IMR-90 (cell line): ENCODE measurements around the gene MCTP1. TPM values are rescaled to one million over a fixed set of nuclear protein-coding genes. Genes with fewer than 3 reads are reported as not detected.

ENCODE experiments used
- ATAC-seq: fragments of 200-7000 bp; cut with Tn5 transposase; 2 replicates; pipeline ENCODE4 v1.9.1; 2020; ENCODE audit warnings: low read depth, mild to moderate bottlenecking, moderate library complexity
- BruUV-seq: library from RNA; stranded (reverse); fragments of 400-500 nt; replicated peaks from 2 replicates; lab custom pipeline; 2021; lab: Mats Ljungman, UMichigan
- CTCF ChIA-PET: fragments of 300-600 bp; formaldehyde crosslinking; extraction: SDS; loops from one replicate; lab custom pipeline; 2021; ENCODE audit warnings: antibody characterized with exemption; lab: Yijun Ruan, JAX
- POLR2A ChIA-PET: fragments of 300-600 bp; sonication (Branson Sonifier 250); formaldehyde crosslinking; loops from one replicate; lab custom pipeline; 2022; ENCODE audit warnings: antibody characterized with exemption; ENCODE audit not compliant: unreplicated experiment; lab: Charles Lee
- DNase-seq: peaks from one replicate; pipeline ENCODE4 v3.0.0; 2013
- H2AFZ ChIP-seq: replicated peaks from 2 replicates; pipeline ENCODE3; 2013; ENCODE audit warnings: low read length, mild to moderate bottlenecking; ENCODE audit not compliant: poor library complexity
- H2AK5ac ChIP-seq: 2 replicates; pipeline ENCODE4 v1.6.1; 2013; ENCODE audit warnings: low read depth, low read length, inconsistent platforms
- H2AK9ac ChIP-seq: replicated peaks from 2 replicates; pipeline ENCODE3; 2013; ENCODE audit warnings: mild to moderate bottlenecking, low read depth, low read length, moderate library complexity; ENCODE audit not compliant: poor library complexity
- H2BK120ac ChIP-seq: 2 replicates; pipeline ENCODE4 v1.6.1; 2013; ENCODE audit warnings: low read depth, low read length, inconsistent platforms
- H2BK15ac ChIP-seq: 3 replicates; pipeline ENCODE4 v1.6.1; 2013; ENCODE audit warnings: low read depth, low read length, inconsistent platforms
- H2BK20ac ChIP-seq: 2 replicates; pipeline ENCODE4 v1.6.1; 2013; ENCODE audit warnings: low read depth, mild to moderate bottlenecking, inconsistent platforms, low read length, moderate library complexity
- H2BK5ac ChIP-seq: 2 replicates; pipeline ENCODE4 v1.6.1; 2013; ENCODE audit warnings: mild to moderate bottlenecking, low read depth, low read length, inconsistent platforms; ENCODE audit not compliant: poor library complexity, severe bottlenecking
- H3K14ac ChIP-seq: replicated peaks from 2 replicates; pipeline ENCODE4 v1.6.1; 2013; ENCODE audit warnings: low read depth, low read length, inconsistent platforms
- H3K18ac ChIP-seq: 2 replicates; pipeline ENCODE4 v1.6.1; 2013; ENCODE audit warnings: low read depth, low read length, control low read depth
- H3K23ac ChIP-seq: 2 replicates; pipeline ENCODE4 v1.6.1; 2013; ENCODE audit warnings: low read depth, low read length, inconsistent platforms
- H3K27ac ChIP-seq: 2 replicates; pipeline ENCODE4 v1.5.1; 2013; ENCODE audit warnings: mild to moderate bottlenecking, control low read depth, low read length; ENCODE audit not compliant: insufficient read depth
- H3K27me3 ChIP-seq: 2 replicates; pipeline ENCODE4 v1.6.1; 2013; ENCODE audit warnings: low read length; ENCODE audit not compliant: control insufficient read depth, insufficient read depth
- H3K36me3 ChIP-seq: 2 replicates; pipeline ENCODE4 v1.6.1; 2013; ENCODE audit warnings: low read length, mixed read lengths; ENCODE audit not compliant: control insufficient read depth, insufficient read depth
- H3K4ac ChIP-seq: 2 replicates; pipeline ENCODE4 v1.6.1; 2013; ENCODE audit warnings: low read depth, low read length, inconsistent platforms
- H3K4me1 ChIP-seq: 2 replicates; pipeline ENCODE4 v1.6.1; 2013; ENCODE audit warnings: low read length, mixed read lengths; ENCODE audit not compliant: control insufficient read depth, insufficient read depth
- H3K4me2 ChIP-seq: 2 replicates; pipeline ENCODE4 v1.6.1; 2013; ENCODE audit warnings: low read depth, mild to moderate bottlenecking, control low read depth, low read length, moderate library complexity
- H3K4me3 ChIP-seq: 2 replicates; pipeline ENCODE4 v1.5.1; 2013; ENCODE audit warnings: low read depth, mild to moderate bottlenecking, control low read depth, low read length, moderate library complexity; ENCODE audit not compliant: insufficient read depth
- H3K56ac ChIP-seq: 2 replicates; pipeline ENCODE4 v1.6.1; 2013; ENCODE audit warnings: low read length, inconsistent platforms; ENCODE audit not compliant: insufficient read depth; ENCODE audit errors: extremely low read depth
- H3K79me1 ChIP-seq, 2 experiments: 2 replicates each; pipeline ENCODE4 v1.6.1; 2013; ENCODE audit warnings: low read length in 2 of 2, inconsistent platforms in 1 of 2, low read depth in 1 of 2
- H3K9ac ChIP-seq: 2 replicates; pipeline ENCODE4 v1.6.1; 2013; ENCODE audit warnings: low read depth, low read length, control low read depth
- H3K9me1 ChIP-seq: 2 replicates; pipeline ENCODE4 v1.6.1; 2013; ENCODE audit warnings: low read length, inconsistent platforms; ENCODE audit not compliant: insufficient read depth
- H3K9me3 ChIP-seq: 2 replicates; pipeline ENCODE4 v1.6.1; 2013; ENCODE audit warnings: low read length; ENCODE audit not compliant: control insufficient read depth, insufficient read depth
- H4K20me1 ChIP-seq: 2 replicates; pipeline ENCODE4 v1.6.1; 2013; ENCODE audit warnings: low read length, inconsistent platforms; ENCODE audit not compliant: insufficient read depth
- H4K5ac ChIP-seq: 2 replicates; pipeline ENCODE4 v1.6.1; 2013; ENCODE audit warnings: mild to moderate bottlenecking, low read depth, low read length, control low read depth
- H4K8ac ChIP-seq, 2 experiments: 2 replicates each; pipeline ENCODE4 v1.6.1; 2013; ENCODE audit warnings: low read depth in 2 of 2, low read length in 2 of 2, control low read depth in 1 of 2, inconsistent platforms in 1 of 2
- H4K91ac ChIP-seq: 2 replicates; pipeline ENCODE4 v1.6.1; 2013; ENCODE audit warnings: low read depth, low read length, inconsistent platforms; ENCODE audit not compliant: insufficient read depth
- CEBPB ChIP-seq: IDR thresholded peaks from 2 replicates; pipeline ENCODE4 v1.6.1; 2012; ENCODE audit warnings: low read depth, low read length, improper control_type of control experiment
- FOS ChIP-seq: fragments of 150-350 bp; IDR thresholded peaks from 2 replicates; pipeline ENCODE4 v1.6.1; 2016; ENCODE audit warnings: low read depth, low read length
- MAFK ChIP-seq: IDR thresholded peaks from 2 replicates; pipeline ENCODE4 v1.6.1; 2012; ENCODE audit warnings: low read depth, low read length, improper control_type of control experiment
- MAZ ChIP-seq: IDR thresholded peaks from 2 replicates; pipeline ENCODE4 v1.6.1; 2012; ENCODE audit warnings: low read depth, mild to moderate bottlenecking, low read length, improper control_type of control experiment, moderate library complexity, borderline replicate concordance
- MXI1 ChIP-seq: IDR thresholded peaks from 2 replicates; pipeline ENCODE4 v1.6.1; 2012; ENCODE audit warnings: low read depth, mild to moderate bottlenecking, low read length, moderate library complexity, borderline replicate concordance
- NFE2L2 ChIP-seq: fragments of 150-350 bp; IDR thresholded peaks from 2 replicates; pipeline ENCODE4 v1.6.1; 2016; ENCODE audit warnings: low read depth, mild to moderate bottlenecking, low read length
- POLR2A ChIP-seq: IDR thresholded peaks from 2 replicates; pipeline ENCODE4 v1.6.1; 2012; ENCODE audit warnings: mild to moderate bottlenecking, low read depth, low read length
- RAD21 ChIP-seq: IDR thresholded peaks from 2 replicates; pipeline ENCODE4 v1.6.1; 2012; ENCODE audit warnings: low read length, improper control_type of control experiment
- RFX5 ChIP-seq: IDR thresholded peaks from 2 replicates; pipeline ENCODE4 v1.8.0; 2012; ENCODE audit warnings: low read depth, mild to moderate bottlenecking, low read length, moderate library complexity
- SMC3 ChIP-seq: fragments of 150-350 bp; IDR thresholded peaks from 2 replicates; pipeline ENCODE4 v1.6.1; 2016; ENCODE audit warnings: low read depth, mild to moderate bottlenecking, antibody characterized with exemption, low read length, moderate library complexity
- USF2 ChIP-seq: fragments of 150-350 bp; IDR thresholded peaks from 2 replicates; pipeline ENCODE4 v1.6.1; 2017; ENCODE audit warnings: mild to moderate bottlenecking, antibody characterized with exemption, low read length, low read depth
- WGBS, 2 experiments: methylation state at CpG; one replicate each; pipeline versions ENCODE4 v1.1.5 to v1.1.7; 2013; ENCODE audit warnings: missing lambda C conversion rate in 2 of 2; ENCODE audit not compliant: insufficient read length in 1 of 2; ENCODE audit errors: extremely low coverage in 2 of 2; 5-methylcytosine and 5-hydroxymethylcytosine counted together
- dilution Hi-C: fragments of 300-500 bp; cut with HindIII; formaldehyde crosslinking; loops from one replicate; pipeline ENCODE4 v1.14.3; 2018; ENCODE audit warnings: low sequenced_read_pairs; ENCODE audit not compliant: unreplicated experiment
- in situ Hi-C: fragments of 300-500 bp; cut with MboI; formaldehyde crosslinking; loops from 3 replicates; pipeline ENCODE4 v1.14.3; 2019; ENCODE audit warnings: low sequenced_read_pairs, inconsistent platforms, mixed read lengths
- intact Hi-C: fragments of 100-400 bp; cut with micrococcal nuclease; formaldehyde crosslinking; loops from 2 replicates; pipeline ENCODE4 v1.10.0; 2022
- polyA plus RNA-seq, 3 experiments: library from polyadenylated mRNA; depleted of rRNA; stranded (reverse); fragments of >200 nt; gene quantifications; 2 replicates each; pipeline ENCODE4 v1.2.3, GENCODE V29; 2012; ENCODE audit warnings: low replicate concordance in 1 of 3
- total RNA-seq: library from RNA; depleted of rRNA; stranded (reverse); fragments of >200 nt; gene quantifications from 2 replicates; pipeline ENCODE4 v1.2.3, GENCODE V29; 2012
- TF ChIP-seq, protein P1 (sequence below): conservative IDR thresholded peaks from 2 replicates; pipeline ENCODE4 v1.5.1; 2012; ENCODE audit warnings: mild to moderate bottlenecking, low read depth, low read length, improper control_type of control experiment
- TF ChIP-seq, protein P2 (sequence below): fragments of 150-350 bp; IDR thresholded peaks from 2 replicates; pipeline ENCODE4 v1.6.1; 2016; ENCODE audit warnings: low read depth, mild to moderate bottlenecking, low read length, moderate library complexity, borderline replicate concordance

Gene MCTP1
- total and polyA plus RNA-seq, 2 of the 4 experiments (the other 2 are of a cell fraction), result 0.21 TPM; not detected in 1

- BruUV-seq, result no TSS peak
- H2AK5ac ChIP-seq, result peak overlapping the region; percentile 7; the same call in 1 of the 2 replicates
- DNase-seq (no peak), ATAC-seq (no peak)
- peaks cover 7% of the 10 kb centered on the region for H3K9me1 ChIP-seq
- ChIA-PET POLR2A (no interaction called here), CTCF (interaction anchor here (0.6 kb wide), 1 partner anchor 344 kb away, joined by 8 read pairs; no protein-coding TSS in a partner anchor)
- no peak overlapping the region for H4K8ac ChIP-seq
- no peak overlapping the region for H3K27ac ChIP-seq
- no peak overlapping the region for H4K5ac ChIP-seq
- H3K4me2 ChIP-seq, result no peak overlapping the region
- peaks cover 6% of the 10 kb centered on the region; the same call in 1 of the 2 replicates for H3K4me1 ChIP-seq
- no peak overlapping the region for H3K23ac ChIP-seq
- H3K9ac ChIP-seq, result no peak overlapping the region
- peak overlapping the region; percentile 48 for H2AFZ ChIP-seq
- no peak overlapping the region for H2BK5ac ChIP-seq
- no peak overlapping the region; the same call in 1 of the 2 replicates for H3K4ac ChIP-seq
- H3K4me3 ChIP-seq, result no peak overlapping the region
- H2BK20ac ChIP-seq, result 0 out of 2 replicates have a peak overlapping the region, but pooled peaks have one; percentile 6
- H2BK120ac ChIP-seq, result no peak overlapping the region
- 80% methylated on average over 1 of the region's 7 CpGs; no CpG with 5 or more reads in 1 of the 2 experiments for WGBS, 2 experiments
- H3K36me3 ChIP-seq, result no peaks in the 10 kb centered on the region
- intact Hi-C loops, result no loop called here
- TF ChIP-seq, protein P1, sequence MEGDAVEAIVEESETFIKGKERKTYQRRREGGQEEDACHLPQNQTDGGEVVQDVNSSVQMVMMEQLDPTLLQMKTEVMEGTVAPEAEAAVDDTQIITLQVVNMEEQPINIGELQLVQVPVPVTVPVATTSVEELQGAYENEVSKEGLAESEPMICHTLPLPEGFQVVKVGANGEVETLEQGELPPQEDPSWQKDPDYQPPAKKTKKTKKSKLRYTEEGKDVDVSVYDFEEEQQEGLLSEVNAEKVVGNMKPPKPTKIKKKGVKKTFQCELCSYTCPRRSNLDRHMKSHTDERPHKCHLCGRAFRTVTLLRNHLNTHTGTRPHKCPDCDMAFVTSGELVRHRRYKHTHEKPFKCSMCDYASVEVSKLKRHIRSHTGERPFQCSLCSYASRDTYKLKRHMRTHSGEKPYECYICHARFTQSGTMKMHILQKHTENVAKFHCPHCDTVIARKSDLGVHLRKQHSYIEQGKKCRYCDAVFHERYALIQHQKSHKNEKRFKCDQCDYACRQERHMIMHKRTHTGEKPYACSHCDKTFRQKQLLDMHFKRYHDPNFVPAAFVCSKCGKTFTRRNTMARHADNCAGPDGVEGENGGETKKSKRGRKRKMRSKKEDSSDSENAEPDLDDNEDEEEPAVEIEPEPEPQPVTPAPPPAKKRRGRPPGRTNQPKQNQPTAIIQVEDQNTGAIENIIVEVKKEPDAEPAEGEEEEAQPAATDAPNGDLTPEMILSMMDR, result no peak
- TF ChIP-seq MAZ (no peak), CEBPB (no peak), SMC3 (no peak), RAD21 (no peak), POLR2A (no peak), NFE2L2 (no peak), MAFK (no peak), RFX5 (no peak), FOS (no peak), MXI1 (no peak), USF2 (no peak)
- TF ChIP-seq, protein P2, sequence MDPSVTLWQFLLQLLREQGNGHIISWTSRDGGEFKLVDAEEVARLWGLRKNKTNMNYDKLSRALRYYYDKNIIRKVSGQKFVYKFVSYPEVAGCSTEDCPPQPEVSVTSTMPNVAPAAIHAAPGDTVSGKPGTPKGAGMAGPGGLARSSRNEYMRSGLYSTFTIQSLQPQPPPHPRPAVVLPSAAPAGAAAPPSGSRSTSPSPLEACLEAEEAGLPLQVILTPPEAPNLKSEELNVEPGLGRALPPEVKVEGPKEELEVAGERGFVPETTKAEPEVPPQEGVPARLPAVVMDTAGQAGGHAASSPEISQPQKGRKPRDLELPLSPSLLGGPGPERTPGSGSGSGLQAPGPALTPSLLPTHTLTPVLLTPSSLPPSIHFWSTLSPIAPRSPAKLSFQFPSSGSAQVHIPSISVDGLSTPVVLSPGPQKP, result no peak
- H3K27me3 ChIP-seq, result no peaks in the 10 kb centered on the region
- H2BK15ac ChIP-seq, result no peak overlapping the region
- no peak overlapping the region for H2AK9ac ChIP-seq
- in situ Hi-C loops, result no loop called here
- no peak overlapping the region for H4K91ac ChIP-seq
- dilution Hi-C loops, result no loop called here
- H3K56ac ChIP-seq, result no peak overlapping the region
- no peaks in the 10 kb centered on the region for H3K9me3 ChIP-seq
- H3K14ac ChIP-seq, result no peak overlapping the region
- H4K20me1 ChIP-seq, result no peaks in the 10 kb centered on the region
- H3K79me1 ChIP-seq, result no peaks in the 10 kb centered on the region
- H3K18ac ChIP-seq, result no peak overlapping the region
Measured at GRCh38 chr5:94791829-94792228, 493.1 kb downstream of the MCTP1 start.
